ENCODE measurements around the gene ANKIB1.
"Not testable (repeated sequence)": the region's sequence is repeated elsewhere in the genome, so short reads cannot be mapped to it uniquely, and the experiment has no call there.

ANKIB1 gene

GRCh38 chr7:92422926-92423325 is 177.2 kb downstream of the ANKIB1 start:
- H3K4me3 Mint-ChIP-seq, result no peak overlapping the region

GRCh38 chr7:92423710-92424131 is 177.9 kb downstream of the ANKIB1 start:
- H3K27ac Mint-ChIP-seq, result peak overlapping the region; percentile 10
- ATAC-seq (no peak), DNase-seq (no peak)
- H3K27me3 Mint-ChIP-seq, result peaks cover 22% of the 10 kb centered on the region
- no peaks in the 10 kb centered on the region for H3K9me3 Mint-ChIP-seq
- peak overlapping the region; percentile 25 for H3K4me3 Mint-ChIP-seq
- peaks cover 11% of the 10 kb centered on the region for H3K4me1 Mint-ChIP-seq
- no peaks in the 10 kb centered on the region for H3K36me3 Mint-ChIP-seq (ENCODE audit: low read depth)

More at GRCh38 chr7:92422926-92423325, 177.2 kb downstream of the ANKIB1 start:
- H3K36me3 Mint-ChIP-seq (ENCODE audit: low read depth), result no peaks in the 10 kb centered on the region
- peaks cover 11% of the 10 kb centered on the region for H3K4me1 Mint-ChIP-seq
- no peaks in the 10 kb centered on the region for H3K9me3 Mint-ChIP-seq
- no peak overlapping the region for H3K27ac Mint-ChIP-seq
- DNase-seq, result no peak
- ATAC-seq, result no peak
- H3K27me3 Mint-ChIP-seq, result peaks cover 20% of the 10 kb centered on the region

- ATAC-seq (no peak), DNase-seq (no peak)
- peak overlapping the region; percentile 27 for H3K4me3 Mint-ChIP-seq
- peaks cover 22% of the 10 kb centered on the region for H3K27me3 Mint-ChIP-seq
- no peak overlapping the region for H3K27ac Mint-ChIP-seq
- H3K4me1 Mint-ChIP-seq, result peaks cover 11% of the 10 kb centered on the region
- H3K9me3 Mint-ChIP-seq, result no peaks in the 10 kb centered on the region
- no peaks in the 10 kb centered on the region for H3K36me3 Mint-ChIP-seq (ENCODE audit: low read depth)
Observed at GRCh38 chr7:92425311-92425947, 179.7 kb downstream of the ANKIB1 start.

- no peaks in the 10 kb centered on the region for H3K9me3 Mint-ChIP-seq
Observed at GRCh38 chr7:92427193-92427592, 181.4 kb downstream of the ANKIB1 start.

GRCh38 chr7:92432299-92432946 is 186.6 kb downstream of the ANKIB1 start:
- H3K4me1 Mint-ChIP-seq, result no peaks in the 10 kb centered on the region
- H3K36me3 Mint-ChIP-seq (ENCODE audit: low read depth), result no peaks in the 10 kb centered on the region
- ATAC-seq (no peak), DNase-seq (no peak)
- no peak overlapping the region for H3K27ac Mint-ChIP-seq
- no peaks in the 10 kb centered on the region for H3K9me3 Mint-ChIP-seq
- no peak overlapping the region for H3K4me3 Mint-ChIP-seq
- H3K27me3 Mint-ChIP-seq, result peaks cover 7% of the 10 kb centered on the region

More at GRCh38 chr7:92427193-92427592, 181.4 kb downstream of the ANKIB1 start:
- peaks cover 11% of the 10 kb centered on the region for H3K4me1 Mint-ChIP-seq
- no peak overlapping the region for H3K27ac Mint-ChIP-seq
- H3K36me3 Mint-ChIP-seq (ENCODE audit: low read depth), result no peaks in the 10 kb centered on the region
- no peak overlapping the region for H3K4me3 Mint-ChIP-seq
- no peak for ATAC-seq
- peaks cover 21% of the 10 kb centered on the region for H3K27me3 Mint-ChIP-seq
- no peak for DNase-seq

- peaks cover 4% of the 10 kb centered on the region for H3K27me3 Mint-ChIP-seq
- no peaks in the 10 kb centered on the region for H3K9me3 Mint-ChIP-seq
- H3K36me3 Mint-ChIP-seq (ENCODE audit: low read depth), result no peaks in the 10 kb centered on the region
- no peak for ATAC-seq
- no peak overlapping the region for H3K27ac Mint-ChIP-seq
- H3K4me3 Mint-ChIP-seq, result no peak overlapping the region
- no peaks in the 10 kb centered on the region for H3K4me1 Mint-ChIP-seq
- no peak for DNase-seq
Observed at GRCh38 chr7:92433019-92433418, 187.2 kb downstream of the ANKIB1 start.

- ATAC-seq, result no peak
- H3K4me3 Mint-ChIP-seq, result no peak overlapping the region
- DNase-seq, result no peak
- H3K27me3 Mint-ChIP-seq, result peaks cover 2% of the 10 kb centered on the region
- no peaks in the 10 kb centered on the region for H3K36me3 Mint-ChIP-seq (ENCODE audit: low read depth)
- no peaks in the 10 kb centered on the region for H3K4me1 Mint-ChIP-seq
- no peak overlapping the region for H3K27ac Mint-ChIP-seq
- H3K9me3 Mint-ChIP-seq, result no peaks in the 10 kb centered on the region
Observed at GRCh38 chr7:92435542-92435941, 189.8 kb downstream of the ANKIB1 start.

GRCh38 chr7:92436612-92437445 is 191.1 kb downstream of the ANKIB1 start:
- no peak for DNase-seq
- Mint-ChIP-seq H3K4me3 (no peak overlapping the region), H3K4me1 (no peaks in the 10 kb centered on the region), H3K36me3 (ENCODE audit: low read depth) (no peaks in the 10 kb centered on the region), H3K9me3 (no peaks in the 10 kb centered on the region), H3K27ac (no peak overlapping the region), H3K27me3 (peaks cover 2% of the 10 kb centered on the region)
- no peak for ATAC-seq

GRCh38 chr7:92437956-92438491 is 192.2 kb downstream of the ANKIB1 start:
- Mint-ChIP-seq H3K27me3 (peaks cover 2% of the 10 kb centered on the region), H3K27ac (no peak overlapping the region), H3K4me1 (no peaks in the 10 kb centered on the region), H3K9me3 (no peaks in the 10 kb centered on the region), H3K4me3 (no peak overlapping the region), H3K36me3 (ENCODE audit: low read depth) (no peaks in the 10 kb centered on the region)
- DNase-seq (no peak), ATAC-seq (no peak)

GRCh38 chr7:92442720-92443119 is 196.9 kb downstream of the ANKIB1 start:
- not testable (repeated sequence) for H3K4me3 Mint-ChIP-seq; ATAC-seq; H3K9me3 Mint-ChIP-seq; DNase-seq; H3K27me3 Mint-ChIP-seq; H3K36me3 Mint-ChIP-seq (ENCODE audit: low read depth); H3K4me1 Mint-ChIP-seq; H3K27ac Mint-ChIP-seq

GRCh38 chr7:92446869-92447344 is 201.1 kb downstream of the ANKIB1 start:
- Mint-ChIP-seq H3K9me3 (no peaks in the 10 kb centered on the region), H3K36me3 (ENCODE audit: low read depth) (peaks cover 16% of the 10 kb centered on the region), H3K27me3 (no peaks in the 10 kb centered on the region), H3K4me1 (peaks cover 14% of the 10 kb centered on the region), H3K4me3 (peak overlapping the region; percentile 84), H3K27ac (peak overlapping the region; percentile 75)
- DNase-seq, result peak; percentile 10
- no peak for ATAC-seq

- H3K9me3 Mint-ChIP-seq, result no peaks in the 10 kb centered on the region
- no peaks in the 10 kb centered on the region for H3K27me3 Mint-ChIP-seq
- peak within 1 kb of the TSS; percentile 84 for H3K4me3 Mint-ChIP-seq
- H3K36me3 Mint-ChIP-seq (ENCODE audit: low read depth), result peaks cover 17% of the 10 kb centered on the region
- H3K27ac Mint-ChIP-seq, result peak within 1 kb of the TSS; percentile 75
- peaks cover 14% of the 10 kb centered on the region for H3K4me1 Mint-ChIP-seq
- DNase-seq, result peak; percentile 83
- peak; percentile 91 for ATAC-seq
Observed at GRCh38 chr7:92447345-92448204, 201.8 kb downstream of the ANKIB1 start, which contains the start of gene GATAD1. TSS of gene GATAD1 (plus strand) at chr7:92447482. CDS start at chr7:92447730, 248 bp downstream.

- H3K27me3 Mint-ChIP-seq, result no peaks in the 10 kb centered on the region
- H3K9me3 Mint-ChIP-seq, result no peaks in the 10 kb centered on the region
- DNase-seq (peak; percentile 57), ATAC-seq (peak; percentile 38)
- peaks cover 19% of the 10 kb centered on the region for H3K36me3 Mint-ChIP-seq (ENCODE audit: low read depth)
- H3K27ac Mint-ChIP-seq, result peak overlapping the region; percentile 75
- H3K4me1 Mint-ChIP-seq, result peaks cover 14% of the 10 kb centered on the region
- H3K4me3 Mint-ChIP-seq, result peak overlapping the region; percentile 84
Observed at GRCh38 chr7:92448205-92448747, 202.5 kb downstream of the ANKIB1 start.

All from activated naive CD8-positive, alpha-beta T cell treated with anti-CD3 and anti-CD28 coated beads, Interleukin-2, amount 50 U/mL, for 24 hours (primary cell).